Gastroesophageal sphincter (tissue), 3 donors: ENCODE results near the gene DNAAF2.

Source experiments
- POLR2A ChIP-seq, 2 donors: fragments of 450-650 bp; IDR thresholded peaks; one replicate each; pipeline ENCODE4 v1.6.1; 2017; ENCODE audit warnings: antibody characterized with exemption in 2 of 2, mild to moderate bottlenecking in 2 of 2, moderate library complexity in 1 of 2
- POLR2AphosphoS5 ChIP-seq: sonication (generic); formaldehyde crosslinking; IDR thresholded peaks from one replicate; pipeline ENCODE4 v1.6.1; 2017; ENCODE audit warnings: antibody characterized with exemption
- TF ChIP-seq, protein P1 (sequence below), 4 experiments: fragments of 200-600 bp in 2 of 4; fragments of 450-650 bp in 2 of 4; sonication (generic) in 1 of 4; IDR thresholded peaks; one replicate each; pipeline ENCODE4 v1.5.1; 2017 to 2019; ENCODE audit warnings: antibody characterized with exemption in 4 of 4, mild to moderate bottlenecking in 2 of 4, moderate library complexity in 2 of 4

DNA sequence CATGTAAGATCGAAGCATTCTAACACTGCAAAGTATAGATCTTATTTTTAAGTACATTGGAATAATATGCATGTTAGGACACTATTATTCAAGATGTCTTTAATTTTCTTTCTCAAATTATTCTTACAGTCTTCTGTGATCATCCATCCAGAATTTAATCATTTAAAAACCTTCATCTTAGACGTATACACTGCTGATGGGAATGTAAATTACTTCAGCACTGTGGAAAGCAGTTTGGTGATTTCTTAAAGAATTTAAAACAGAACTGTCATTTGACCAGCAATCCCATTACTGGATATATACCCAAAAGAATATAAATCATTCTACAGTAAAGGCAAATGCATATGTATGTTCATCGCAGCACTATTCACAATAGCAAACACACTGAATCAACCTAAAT is 45.7 kb downstream of the DNAAF2 start:
- TF ChIP-seq POLR2AphosphoS5 (no peak), POLR2A (IDR thresholded peaks at IDR 0.05) (no peak)
- TF ChIP-seq, protein P1, sequence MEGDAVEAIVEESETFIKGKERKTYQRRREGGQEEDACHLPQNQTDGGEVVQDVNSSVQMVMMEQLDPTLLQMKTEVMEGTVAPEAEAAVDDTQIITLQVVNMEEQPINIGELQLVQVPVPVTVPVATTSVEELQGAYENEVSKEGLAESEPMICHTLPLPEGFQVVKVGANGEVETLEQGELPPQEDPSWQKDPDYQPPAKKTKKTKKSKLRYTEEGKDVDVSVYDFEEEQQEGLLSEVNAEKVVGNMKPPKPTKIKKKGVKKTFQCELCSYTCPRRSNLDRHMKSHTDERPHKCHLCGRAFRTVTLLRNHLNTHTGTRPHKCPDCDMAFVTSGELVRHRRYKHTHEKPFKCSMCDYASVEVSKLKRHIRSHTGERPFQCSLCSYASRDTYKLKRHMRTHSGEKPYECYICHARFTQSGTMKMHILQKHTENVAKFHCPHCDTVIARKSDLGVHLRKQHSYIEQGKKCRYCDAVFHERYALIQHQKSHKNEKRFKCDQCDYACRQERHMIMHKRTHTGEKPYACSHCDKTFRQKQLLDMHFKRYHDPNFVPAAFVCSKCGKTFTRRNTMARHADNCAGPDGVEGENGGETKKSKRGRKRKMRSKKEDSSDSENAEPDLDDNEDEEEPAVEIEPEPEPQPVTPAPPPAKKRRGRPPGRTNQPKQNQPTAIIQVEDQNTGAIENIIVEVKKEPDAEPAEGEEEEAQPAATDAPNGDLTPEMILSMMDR (IDR thresholded peaks at IDR 0.05), result no peak
